HepG2 (cell line): ENCODE results near the gene PRXL2B. TPM values are rescaled to one million over a fixed set of nuclear protein-coding genes. Genes with fewer than 3 reads are reported as not detected.

Experiments
- ATF7-NPFF ChIP-seq: sonication (generic); formaldehyde crosslinking; IDR thresholded peaks from 2 replicates; pipeline ENCODE4 v1.8.1; 2023; ENCODE audit warnings: mild to moderate bottlenecking, low read depth, missing genetic modification reagents, moderate library complexity
- CENPT ChIP-seq: sonication (generic); formaldehyde crosslinking; IDR thresholded peaks from 2 replicates; pipeline ENCODE4 v1.8.0; 2022; ENCODE audit warnings: low read depth, mild to moderate bottlenecking, moderate library complexity, missing genetic modification reagents
- EED ChIP-seq: sonication (generic); formaldehyde crosslinking; IDR thresholded peaks from 2 replicates; pipeline ENCODE4 v1.5.0; 2020; ENCODE audit warnings: mild to moderate bottlenecking, missing genetic modification reagents
- ETV5 ChIP-seq: IDR thresholded peaks from 2 replicates; pipeline ENCODE4 v1.6.1; 2018; ENCODE audit warnings: missing biosample characterization, missing genetic modification reagents, inconsistent platforms, borderline replicate concordance
- HDAC1 ChIP-seq: sonication (generic); formaldehyde crosslinking; IDR thresholded peaks from 2 replicates; pipeline ENCODE4 v1.5.1; 2020; ENCODE audit warnings: mild to moderate bottlenecking, missing genetic modification reagents
- KDM3A ChIP-seq: IDR thresholded peaks from 2 replicates; pipeline ENCODE4 v1.6.1; 2018; ENCODE audit warnings: low read depth, missing compliant biosample characterization
- KLF11 ChIP-seq: IDR thresholded peaks from 2 replicates; pipeline ENCODE4 v1.6.1; 2016; ENCODE audit warnings: missing compliant biosample characterization
- KLF13 ChIP-seq: sonication (generic); formaldehyde crosslinking; IDR thresholded peaks from 2 replicates; pipeline ENCODE4 v1.4.0; 2020; ENCODE audit warnings: mild to moderate bottlenecking, missing genetic modification reagents
- MEIS2 ChIP-seq: sonication (generic); formaldehyde crosslinking; IDR thresholded peaks from 2 replicates; pipeline ENCODE4 v1.9.0; 2021; ENCODE audit warnings: mild to moderate bottlenecking, missing genetic modification reagents
- NFIC ChIP-seq: IDR thresholded peaks from 2 replicates; pipeline ENCODE4 v1.6.1; 2012; ENCODE audit warnings: mild to moderate bottlenecking, low read length, inconsistent platforms
- RXRB ChIP-seq: IDR thresholded peaks from 2 replicates; pipeline ENCODE4 v1.6.1; 2016; ENCODE audit warnings: borderline replicate concordance, missing genetic modification reagents, missing compliant biosample characterization
- SMAD9 ChIP-seq: sonication (generic); formaldehyde crosslinking; IDR thresholded peaks from 2 replicates; pipeline ENCODE4 v1.5.1; 2020; ENCODE audit warnings: mild to moderate bottlenecking, missing genetic modification reagents
- ZEB1 ChIP-seq: IDR thresholded peaks from 2 replicates; pipeline ENCODE4 v1.6.1; 2012; ENCODE audit warnings: mild to moderate bottlenecking, low read depth, inconsistent platforms; ENCODE audit not compliant: insufficient replicate concordance
- ZNF782 ChIP-seq: sonication (generic); formaldehyde crosslinking; IDR thresholded peaks from 2 replicates; pipeline ENCODE4 v1.4.0; 2020; ENCODE audit warnings: missing genetic modification reagents, mild to moderate bottlenecking, borderline replicate concordance
- polyA plus RNA-seq, 8 experiments: library from polyadenylated mRNA; depleted of rRNA in 3 of 8; stranded (reverse) in 7 of 8; unstranded in 1 of 8; fragments of >200 nt; fragmentation: Illumina TruSeq in 4 of 8; extraction: Trizol in 4 of 8; gene quantifications; 2 replicates each; pipeline versions ENCODE4 v1.2.1 to v1.2.3, GENCODE V29; 2011 to 2016; ENCODE audit warnings: low read depth in 4 of 8, missing spikeins in 1 of 8, mixed read lengths in 1 of 8; ENCODE audit not compliant: insufficient read depth in 1 of 8
- total RNA-seq, 5 experiments: library from RNA; depleted of rRNA; stranded (reverse); fragments of >200 nt; fragmentation: Illumina TruSeq; extraction: Trizol; gene quantifications; 2 replicates each; pipeline ENCODE4 v1.2.3, GENCODE V29; 2016; ENCODE audit warnings: low read depth in 1 of 5
- TF ChIP-seq, protein P1 (sequence below): sonication (generic); formaldehyde crosslinking; IDR thresholded peaks from one replicate; pipeline ENCODE4 v1.5.1; 2020; ENCODE audit warnings: mild to moderate bottlenecking, missing genetic modification reagents; ENCODE audit errors: not compliant biosample characterization
- TF ChIP-seq, protein P2 (sequence below): sonication (generic); formaldehyde crosslinking; IDR thresholded peaks from 2 replicates; pipeline ENCODE4 v1.5.0; 2020; ENCODE audit warnings: missing genetic modification reagents
- TF ChIP-seq, protein P3 (sequence below): sonication (generic); formaldehyde crosslinking; IDR thresholded peaks from 2 replicates; pipeline ENCODE4 v1.5.1; 2020; ENCODE audit warnings: missing genetic modification reagents, mild to moderate bottlenecking, borderline replicate concordance
- TF ChIP-seq, protein P4 (sequence below): sonication (generic); formaldehyde crosslinking; IDR thresholded peaks from 2 replicates; pipeline ENCODE4 v1.5.0; 2020; ENCODE audit warnings: mild to moderate bottlenecking, low read depth, missing genetic modification reagents, borderline replicate concordance

The PRXL2B gene
- total and polyA plus RNA-seq, 2 of the 13 experiments (the other 11 are each of a cell fraction or from before 2014, with no cell fraction given): 16.8 to 22.1 TPM

DNA sequence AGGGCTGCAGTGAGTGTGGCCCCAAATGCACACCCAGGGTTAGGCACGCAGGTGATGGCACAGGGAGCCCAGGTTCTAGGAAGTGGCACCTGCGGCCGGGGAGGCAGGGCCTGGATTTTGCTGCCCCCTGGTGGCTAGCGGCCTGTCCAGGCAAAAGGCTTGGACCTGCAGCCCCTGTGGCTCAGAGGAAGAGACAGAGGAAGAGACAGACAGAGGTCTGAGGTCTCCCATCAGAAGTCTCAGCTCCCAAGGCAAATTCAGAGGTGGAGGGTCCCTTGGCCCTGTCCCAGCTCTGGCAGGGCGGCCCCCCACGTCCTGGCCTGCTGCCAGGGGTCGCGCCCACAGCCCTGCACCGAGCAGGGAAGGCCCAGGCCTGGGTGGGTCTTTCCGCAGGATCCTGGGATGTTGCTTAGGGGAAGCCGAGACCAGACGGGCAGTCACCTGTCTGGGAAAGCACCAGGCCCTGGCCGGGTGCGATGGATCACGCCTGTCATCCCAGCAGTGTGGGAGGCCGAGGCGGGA, 38.4 kb upstream of the PRXL2B start (continued):
- TF ChIP-seq, protein P1, sequence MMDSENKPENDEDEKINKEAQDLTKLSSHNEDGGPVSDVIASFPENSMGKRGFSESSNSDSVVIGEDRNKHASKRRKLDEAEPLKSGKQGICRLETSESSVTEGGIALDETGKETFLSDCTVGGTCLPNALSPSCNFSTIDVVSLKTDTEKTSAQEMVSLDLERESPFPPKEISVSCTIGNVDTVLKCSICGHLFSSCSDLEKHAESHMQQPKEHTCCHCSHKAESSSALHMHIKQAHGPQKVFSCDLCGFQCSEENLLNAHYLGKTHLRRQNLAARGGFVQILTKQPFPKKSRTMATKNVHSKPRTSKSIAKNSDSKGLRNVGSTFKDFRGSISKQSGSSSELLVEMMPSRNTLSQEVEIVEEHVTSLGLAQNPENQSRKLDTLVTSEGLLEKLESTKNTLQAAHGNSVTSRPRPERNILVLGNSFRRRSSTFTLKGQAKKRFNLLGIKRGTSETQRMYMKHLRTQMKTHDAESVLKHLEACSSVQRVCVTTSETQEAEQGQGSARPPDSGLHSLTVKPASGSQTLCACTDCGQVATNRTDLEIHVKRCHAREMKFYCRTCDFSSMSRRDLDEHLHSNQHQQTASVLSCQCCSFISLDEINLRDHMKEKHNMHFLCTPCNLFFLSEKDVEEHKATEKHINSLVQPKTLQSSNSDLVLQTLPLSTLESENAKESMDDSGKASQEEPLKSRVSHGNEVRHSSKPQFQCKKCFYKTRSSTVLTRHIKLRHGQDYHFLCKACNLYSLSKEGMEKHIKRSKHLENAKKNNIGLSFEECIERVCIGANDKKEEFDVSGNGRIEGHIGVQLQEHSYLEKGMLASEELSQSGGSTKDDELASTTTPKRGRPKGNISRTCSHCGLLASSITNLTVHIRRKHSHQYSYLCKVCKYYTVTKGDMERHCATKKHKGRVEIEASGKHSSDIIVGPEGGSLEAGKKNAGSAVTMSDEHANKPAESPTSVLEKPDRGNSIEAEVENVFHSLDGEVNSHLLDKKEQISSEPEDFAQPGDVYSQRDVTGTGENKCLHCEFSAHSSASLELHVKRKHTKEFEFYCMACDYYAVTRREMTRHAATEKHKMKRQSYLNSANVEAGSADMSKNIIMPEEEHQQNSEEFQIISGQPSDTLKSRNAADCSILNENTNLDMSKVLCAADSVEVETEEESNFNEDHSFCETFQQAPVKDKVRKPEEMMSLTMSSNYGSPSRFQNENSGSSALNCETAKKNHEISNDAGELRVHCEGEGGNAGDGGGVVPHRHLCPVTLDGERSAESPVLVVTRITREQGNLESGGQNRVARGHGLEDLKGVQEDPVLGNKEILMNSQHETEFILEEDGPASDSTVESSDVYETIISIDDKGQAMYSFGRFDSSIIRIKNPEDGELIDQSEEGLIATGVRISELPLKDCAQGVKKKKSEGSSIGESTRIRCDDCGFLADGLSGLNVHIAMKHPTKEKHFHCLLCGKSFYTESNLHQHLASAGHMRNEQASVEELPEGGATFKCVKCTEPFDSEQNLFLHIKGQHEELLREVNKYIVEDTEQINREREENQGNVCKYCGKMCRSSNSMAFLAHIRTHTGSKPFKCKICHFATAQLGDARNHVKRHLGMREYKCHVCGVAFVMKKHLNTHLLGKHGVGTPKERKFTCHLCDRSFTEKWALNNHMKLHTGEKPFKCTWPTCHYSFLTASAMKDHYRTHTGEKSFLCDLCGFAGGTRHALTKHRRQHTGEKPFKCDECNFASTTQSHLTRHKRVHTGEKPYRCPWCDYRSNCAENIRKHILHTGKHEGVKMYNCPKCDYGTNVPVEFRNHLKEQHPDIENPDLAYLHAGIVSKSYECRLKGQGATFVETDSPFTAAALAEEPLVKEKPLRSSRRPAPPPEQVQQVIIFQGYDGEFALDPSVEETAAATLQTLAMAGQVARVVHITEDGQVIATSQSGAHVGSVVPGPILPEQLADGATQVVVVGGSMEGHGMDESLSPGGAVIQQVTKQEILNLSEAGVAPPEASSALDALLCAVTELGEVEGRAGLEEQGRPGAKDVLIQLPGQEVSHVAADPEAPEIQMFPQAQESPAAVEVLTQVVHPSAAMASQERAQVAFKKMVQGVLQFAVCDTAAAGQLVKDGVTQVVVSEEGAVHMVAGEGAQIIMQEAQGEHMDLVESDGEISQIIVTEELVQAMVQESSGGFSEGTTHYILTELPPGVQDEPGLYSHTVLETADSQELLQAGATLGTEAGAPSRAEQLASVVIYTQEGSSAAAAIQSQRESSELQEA: peak; percentile 41
- TF ChIP-seq, protein P2, sequence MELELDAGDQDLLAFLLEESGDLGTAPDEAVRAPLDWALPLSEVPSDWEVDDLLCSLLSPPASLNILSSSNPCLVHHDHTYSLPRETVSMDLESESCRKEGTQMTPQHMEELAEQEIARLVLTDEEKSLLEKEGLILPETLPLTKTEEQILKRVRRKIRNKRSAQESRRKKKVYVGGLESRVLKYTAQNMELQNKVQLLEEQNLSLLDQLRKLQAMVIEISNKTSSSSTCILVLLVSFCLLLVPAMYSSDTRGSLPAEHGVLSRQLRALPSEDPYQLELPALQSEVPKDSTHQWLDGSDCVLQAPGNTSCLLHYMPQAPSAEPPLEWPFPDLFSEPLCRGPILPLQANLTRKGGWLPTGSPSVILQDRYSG (CRISPR knock-in tag): no peak
- TF ChIP-seq HDAC1 (peak; percentile 82), ZNF782 (no peak), KDM3A (CRISPR knock-in tag) (no peak), CENPT (CRISPR knock-in tag) (no peak), ATF7-NPFF (CRISPR knock-in tag) (no peak), EED (CRISPR knock-in tag) (no peak), RXRB (CRISPR knock-in tag) (no peak; the same call in 1 of the 2 replicates), SMAD9 (CRISPR knock-in tag) (no peak), KLF13 (CRISPR knock-in tag) (no peak), MEIS2 (CRISPR knock-in tag) (no peak), ZEB1 (peak; percentile 63), NFIC (no peak), KLF11 (CRISPR knock-in tag) (no peak), ETV5 (no peak; the same call in 1 of the 2 replicates)
- TF ChIP-seq, protein P3, sequence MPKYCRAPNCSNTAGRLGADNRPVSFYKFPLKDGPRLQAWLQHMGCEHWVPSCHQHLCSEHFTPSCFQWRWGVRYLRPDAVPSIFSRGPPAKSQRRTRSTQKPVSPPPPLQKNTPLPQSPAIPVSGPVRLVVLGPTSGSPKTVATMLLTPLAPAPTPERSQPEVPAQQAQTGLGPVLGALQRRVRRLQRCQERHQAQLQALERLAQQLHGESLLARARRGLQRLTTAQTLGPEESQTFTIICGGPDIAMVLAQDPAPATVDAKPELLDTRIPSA (CRISPR knock-in tag): no peak
- TF ChIP-seq, protein P4, sequence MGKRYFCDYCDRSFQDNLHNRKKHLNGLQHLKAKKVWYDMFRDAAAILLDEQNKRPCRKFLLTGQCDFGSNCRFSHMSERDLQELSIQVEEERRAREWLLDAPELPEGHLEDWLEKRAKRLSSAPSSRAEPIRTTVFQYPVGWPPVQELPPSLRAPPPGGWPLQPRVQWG (CRISPR knock-in tag): no peak
